GM10266 (cell line): Measurements from ENCODE around the gene NDUFB3.
"Not testable (repeated sequence)": the region's sequence is repeated elsewhere in the genome, so short reads cannot be mapped to it uniquely, and the experiment has no call there.

ENCODE experiments used
- DNase-seq: peaks from one replicate; pipeline ENCODE4 v3.0.0; 2012; ENCODE audit errors: extremely low spot score
- TF ChIP-seq, protein P1 (sequence below): IDR thresholded peaks from 2 replicates; pipeline ENCODE4 v1.5.1; 2012; ENCODE audit warnings: mild to moderate bottlenecking, low read depth; ENCODE audit not compliant: control insufficient read depth, insufficient read depth; ENCODE audit errors: missing control alignments

Gene NDUFB3

DNA sequence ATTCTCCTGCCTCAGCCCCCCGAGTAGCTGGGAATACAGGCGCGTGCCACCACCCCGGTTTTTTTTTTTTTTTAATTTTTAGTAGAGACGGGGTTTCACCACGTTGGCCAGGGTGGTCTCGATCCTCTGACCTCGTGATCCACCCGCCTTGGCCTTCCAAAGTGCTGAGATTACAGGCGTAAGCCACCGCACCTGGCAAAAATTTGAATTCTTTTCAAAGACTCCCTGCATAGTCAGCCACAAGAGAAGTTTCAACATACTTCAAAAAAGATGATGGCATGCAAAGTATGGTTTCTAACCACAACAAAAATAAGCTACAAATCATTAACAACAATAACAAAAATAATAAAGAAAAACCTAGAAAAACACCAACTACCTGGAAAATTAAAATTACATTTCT, 22.3 kb upstream of the NDUFB3 start:
- no peak for DNase-seq
- TF ChIP-seq, protein P1, sequence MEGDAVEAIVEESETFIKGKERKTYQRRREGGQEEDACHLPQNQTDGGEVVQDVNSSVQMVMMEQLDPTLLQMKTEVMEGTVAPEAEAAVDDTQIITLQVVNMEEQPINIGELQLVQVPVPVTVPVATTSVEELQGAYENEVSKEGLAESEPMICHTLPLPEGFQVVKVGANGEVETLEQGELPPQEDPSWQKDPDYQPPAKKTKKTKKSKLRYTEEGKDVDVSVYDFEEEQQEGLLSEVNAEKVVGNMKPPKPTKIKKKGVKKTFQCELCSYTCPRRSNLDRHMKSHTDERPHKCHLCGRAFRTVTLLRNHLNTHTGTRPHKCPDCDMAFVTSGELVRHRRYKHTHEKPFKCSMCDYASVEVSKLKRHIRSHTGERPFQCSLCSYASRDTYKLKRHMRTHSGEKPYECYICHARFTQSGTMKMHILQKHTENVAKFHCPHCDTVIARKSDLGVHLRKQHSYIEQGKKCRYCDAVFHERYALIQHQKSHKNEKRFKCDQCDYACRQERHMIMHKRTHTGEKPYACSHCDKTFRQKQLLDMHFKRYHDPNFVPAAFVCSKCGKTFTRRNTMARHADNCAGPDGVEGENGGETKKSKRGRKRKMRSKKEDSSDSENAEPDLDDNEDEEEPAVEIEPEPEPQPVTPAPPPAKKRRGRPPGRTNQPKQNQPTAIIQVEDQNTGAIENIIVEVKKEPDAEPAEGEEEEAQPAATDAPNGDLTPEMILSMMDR, result no peak

DNA sequence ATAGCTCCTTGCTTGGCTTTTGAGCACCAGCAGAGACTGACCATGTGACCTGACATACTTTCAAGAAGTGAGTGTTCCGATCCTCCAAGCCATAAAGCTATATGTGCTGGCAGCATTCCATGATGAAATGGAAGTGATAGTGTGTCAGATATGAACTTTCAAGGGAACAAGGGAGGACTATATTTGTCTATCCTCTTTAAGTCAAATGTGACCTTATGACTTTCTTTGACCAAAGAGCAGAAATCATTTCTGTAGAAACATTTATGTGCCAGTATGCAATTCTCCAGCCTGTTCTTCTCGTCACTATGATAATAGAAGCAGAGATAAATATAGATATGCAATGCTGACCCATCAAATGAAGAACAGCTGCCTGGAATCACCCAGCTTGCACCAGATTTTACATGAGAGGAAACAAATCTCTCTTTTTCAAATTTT, 14.7 kb upstream of the NDUFB3 start:
- no peak for DNase-seq
- TF ChIP-seq, protein P1, result no peak

DNA sequence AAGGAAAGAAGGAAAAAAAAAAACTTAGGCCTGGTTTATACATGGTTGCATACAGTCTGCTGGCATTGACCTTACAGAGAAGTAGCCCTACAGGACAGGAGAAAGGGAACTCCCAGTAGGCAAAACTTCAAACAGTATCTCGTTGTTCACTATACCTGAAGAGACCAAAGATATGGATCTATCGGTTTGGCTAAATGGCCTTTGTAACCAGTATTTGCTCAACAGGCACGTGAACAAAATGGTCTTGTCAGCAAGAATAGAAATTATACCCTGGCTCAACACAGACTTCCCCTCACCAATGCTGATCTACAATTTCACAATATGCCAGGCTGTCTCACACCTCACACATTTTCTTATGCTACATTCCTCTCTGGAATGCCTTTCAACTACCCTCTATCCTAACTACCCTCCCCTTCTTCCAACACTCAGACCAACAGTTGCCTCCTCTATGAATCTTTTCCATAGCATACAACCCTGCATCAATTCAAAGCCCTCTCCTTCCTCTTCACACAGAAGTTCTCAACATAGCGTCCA, 14.0 kb upstream of the NDUFB3 start:
- TF ChIP-seq, protein P1, result no peak
- DNase-seq, result no peak

DNA sequence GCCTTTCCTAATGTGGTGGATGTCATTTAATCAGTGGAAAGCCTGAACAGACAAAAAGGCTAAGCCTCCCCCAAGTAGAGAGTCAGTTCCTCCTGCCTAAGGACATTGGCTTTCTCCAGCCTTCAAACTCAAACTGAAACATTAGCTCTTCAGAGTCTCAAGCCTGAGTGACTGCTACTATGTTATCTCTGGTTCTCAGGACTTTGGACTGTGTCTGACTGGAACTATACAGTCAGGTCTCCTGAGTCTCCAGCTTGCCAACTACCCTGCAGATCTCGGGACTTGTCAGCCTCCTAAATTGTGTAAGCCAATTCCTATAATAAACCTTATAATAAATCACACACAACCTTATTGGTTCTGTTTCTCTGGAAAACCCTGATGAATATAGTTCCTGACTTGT, 12.9 kb upstream of the NDUFB3 start:
- TF ChIP-seq, protein P1, result no peak
- DNase-seq, result no peak

DNA sequence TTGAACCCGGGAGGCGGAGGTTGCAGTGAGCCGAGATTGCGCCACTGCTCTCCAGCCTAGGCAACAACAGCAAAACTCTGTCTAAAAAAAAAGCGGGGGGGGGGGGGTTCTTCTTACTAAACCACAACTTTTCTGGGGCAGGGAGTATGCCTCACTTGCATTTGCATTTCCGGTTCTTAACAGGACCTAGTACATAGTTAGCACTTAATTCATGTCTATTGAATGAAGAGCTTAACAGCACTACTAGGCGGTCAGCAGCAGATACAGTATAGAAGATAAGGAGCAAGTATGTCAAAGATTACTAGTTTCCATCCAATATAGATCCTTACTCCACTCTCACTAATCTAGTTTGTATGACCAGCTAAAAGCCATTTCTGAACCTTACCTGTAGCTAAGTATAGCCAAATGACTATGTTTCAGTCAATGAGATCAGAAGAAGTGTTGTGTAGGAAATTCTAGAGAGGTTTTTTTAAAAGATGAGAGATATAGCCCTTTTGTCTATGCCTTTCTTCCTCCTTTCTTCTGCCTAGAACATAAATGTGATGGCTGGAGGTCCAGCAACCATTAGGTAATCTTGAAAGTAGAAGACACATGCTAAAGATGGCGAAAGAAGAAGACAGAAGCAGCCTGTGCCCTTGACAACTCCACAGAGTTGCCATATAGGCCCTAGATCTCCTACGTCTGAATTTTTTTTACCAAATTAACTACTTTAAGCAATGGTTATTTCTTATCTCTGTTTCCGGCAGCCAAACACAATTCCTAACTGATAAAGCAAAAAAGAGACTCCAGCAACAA, 11.6 kb upstream of the NDUFB3 start:
- TF ChIP-seq, protein P1, result no peak
- no peak for DNase-seq

DNA sequence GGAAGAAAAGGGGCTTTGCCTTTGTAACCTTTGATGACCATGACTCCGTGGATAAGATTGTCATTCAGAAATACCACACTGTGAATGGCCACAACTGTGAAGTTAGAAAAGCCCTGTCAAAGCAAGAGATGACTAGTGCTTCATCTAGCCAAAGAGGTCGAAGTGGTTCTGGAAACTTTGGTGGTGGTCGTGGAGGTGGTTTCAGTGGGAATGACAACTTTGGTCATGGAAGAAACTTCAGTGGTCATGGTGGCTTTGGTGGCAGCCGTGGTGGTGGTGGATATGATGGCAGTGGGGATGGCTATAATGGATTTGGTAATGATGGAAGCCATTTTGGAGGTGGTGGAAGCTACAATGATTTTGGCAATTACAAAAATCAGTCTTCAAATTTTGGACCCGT, 8.3 kb upstream of the NDUFB3 start:
- DNase-seq, result not testable (repeated sequence)

DNA sequence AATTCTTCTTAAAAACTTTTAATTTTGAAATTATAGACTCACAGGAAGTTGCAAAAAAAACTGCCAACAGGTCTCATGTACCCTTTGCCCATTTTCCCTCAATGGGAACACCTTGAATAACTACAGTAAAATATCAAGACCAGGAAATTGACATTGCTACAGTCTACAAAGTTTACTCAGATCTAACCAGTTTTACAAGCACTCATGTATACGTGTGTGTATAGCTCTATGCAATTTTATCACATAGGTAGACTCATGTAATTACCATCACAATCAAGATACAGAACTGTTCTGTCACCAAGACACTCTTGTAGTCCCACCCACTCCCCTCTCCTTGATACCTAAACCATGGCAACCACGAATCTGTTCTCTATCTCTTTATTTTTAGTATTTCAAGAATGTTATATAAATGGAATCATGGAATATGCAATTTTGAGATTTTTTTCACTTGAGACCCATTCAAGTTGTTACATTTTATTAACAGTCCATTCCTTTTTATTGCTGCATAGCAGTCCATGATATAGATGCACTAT, 6.9 kb upstream of the NDUFB3 start:
- DNase-seq, result no peak
- TF ChIP-seq, protein P1, result no peak
